ENCODE results near the gene TNFRSF13B.

The TNFRSF13B gene

GRCh38 chr17:16936536-16937310, 35.2 kb downstream of the TNFRSF13B start:
- no peak for DNase-seq

- no peak for DNase-seq
Observed at GRCh38 chr17:16935786-16936185, 36.1 kb downstream of the TNFRSF13B start.

DNA sequence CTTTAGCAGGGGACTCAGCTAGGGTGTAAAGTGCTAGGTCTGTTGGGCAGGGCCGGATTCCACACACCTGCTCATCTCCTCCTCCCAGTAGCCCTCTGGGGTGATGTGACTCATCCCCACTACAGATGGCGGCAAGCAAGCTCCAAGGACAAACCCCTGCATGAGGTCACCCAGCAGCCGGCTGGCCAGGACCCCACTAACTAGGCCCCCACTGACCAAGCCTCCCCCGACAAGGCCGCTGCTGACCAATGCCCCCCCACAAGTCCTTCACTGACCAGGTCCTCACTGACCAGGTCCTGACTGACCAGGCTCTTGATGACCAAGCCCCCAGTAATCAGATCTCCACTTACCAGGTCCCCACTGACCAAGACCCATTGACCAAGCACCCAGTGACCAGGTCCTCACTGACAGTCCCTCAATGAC, 36.7 kb downstream of the TNFRSF13B start:
- no peak for DNase-seq

DNA sequence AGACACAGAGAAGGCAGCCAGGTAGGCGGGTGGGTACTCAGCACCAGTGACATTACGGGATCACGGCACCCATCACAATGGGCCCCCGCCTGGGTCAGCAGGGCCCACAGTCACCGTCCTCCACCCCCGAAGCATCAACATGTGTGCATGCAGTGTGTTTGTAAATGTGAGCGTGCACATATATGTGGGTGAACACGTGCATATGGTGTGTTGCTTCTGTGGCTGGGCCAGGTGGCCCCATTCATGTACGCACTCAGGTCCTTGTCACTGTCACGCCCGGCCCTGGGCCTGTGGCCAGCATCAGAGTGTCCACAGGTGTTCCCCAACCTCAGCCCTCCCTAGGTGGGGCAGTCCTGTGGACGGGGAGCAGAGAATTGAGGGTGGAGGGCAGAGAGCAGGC, 37.1 kb downstream of the TNFRSF13B start:
- no peak for DNase-seq

GRCh38 chr17:16934133-16934795, 37.7 kb downstream of the TNFRSF13B start:
- DNase-seq, result no peak

DNA sequence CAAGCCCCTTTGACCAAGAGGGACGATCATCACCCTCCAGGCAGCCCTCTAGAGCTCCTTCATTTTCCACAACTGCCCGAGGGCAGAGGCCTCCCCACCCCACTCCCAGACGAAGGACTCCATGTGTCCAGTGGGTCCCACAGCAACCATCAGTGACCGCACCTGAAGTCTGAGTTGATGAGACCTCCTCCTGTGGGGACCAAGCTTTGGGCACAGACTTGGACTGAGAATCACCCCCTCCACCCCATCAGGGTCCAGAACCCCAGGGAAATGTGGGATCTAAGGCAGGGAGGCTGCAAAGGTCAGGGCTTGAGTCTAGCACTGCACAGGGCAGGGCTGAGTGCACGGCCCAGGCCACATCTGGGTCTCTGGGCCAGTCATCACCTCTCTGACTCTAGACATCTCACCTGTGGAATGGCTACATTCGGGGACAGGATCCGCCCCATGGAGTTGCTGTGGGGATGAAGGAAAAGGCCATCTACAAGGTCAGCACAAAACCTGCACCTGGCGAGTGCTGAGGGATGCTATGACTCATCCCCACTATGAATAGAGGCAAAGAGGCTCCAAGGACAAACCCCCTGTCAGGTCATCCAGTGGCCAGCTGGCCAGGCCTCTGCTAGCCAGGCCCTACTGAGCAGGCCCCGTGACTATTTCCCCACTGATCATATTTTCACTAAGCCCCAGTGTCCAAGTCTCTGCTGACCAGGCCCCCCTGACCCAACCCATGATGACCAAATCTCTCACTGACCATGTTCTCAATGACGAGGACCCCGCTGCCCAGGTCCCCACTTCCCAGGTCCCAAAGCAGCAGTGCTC, 38.4 kb downstream of the TNFRSF13B start:
- DNase-seq, result no peak

DNA sequence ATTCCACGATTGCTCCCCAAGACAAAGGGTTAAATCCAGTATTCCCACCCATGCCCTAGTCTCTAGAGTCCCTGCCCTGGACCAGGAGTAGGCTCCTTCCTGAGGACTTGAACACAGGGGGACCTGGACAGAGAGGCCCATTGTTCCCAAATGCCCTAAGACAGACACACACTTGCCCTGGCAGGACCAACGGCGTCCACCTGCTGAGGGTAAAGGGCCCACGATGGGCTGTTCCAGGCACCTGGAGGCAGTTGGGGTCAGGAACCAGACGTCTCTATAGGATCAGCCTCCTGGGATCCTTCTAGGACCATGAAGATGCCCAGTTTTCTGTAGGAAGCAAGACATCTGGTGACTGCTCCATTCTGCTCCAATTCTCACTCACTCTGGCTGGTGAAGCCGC, 39.3 kb downstream of the TNFRSF13B start:
- DNase-seq, result no peak

DNA sequence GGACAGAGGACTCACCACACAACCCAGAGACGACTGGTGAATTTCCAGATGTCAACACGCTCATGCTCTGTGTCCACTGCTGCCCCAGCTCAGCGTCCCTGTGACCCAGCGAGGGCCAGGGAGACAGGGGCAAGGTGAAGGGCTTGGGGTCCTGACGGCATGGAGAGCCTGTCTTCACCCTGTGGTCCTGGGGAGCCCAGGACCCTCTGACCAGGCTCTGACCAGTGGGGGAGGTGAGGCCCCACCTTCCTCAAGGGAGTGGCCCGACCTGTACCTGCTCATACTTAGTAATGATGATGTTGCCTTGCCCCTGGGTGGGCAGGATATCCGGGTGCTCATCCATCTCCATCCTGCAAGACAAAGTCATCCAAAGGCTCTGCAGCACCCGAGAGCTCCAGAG, 39.8 kb downstream of the TNFRSF13B start:
- no peak for DNase-seq

- DNase-seq, result no peak
Observed at GRCh38 chr17:16931318-16932060, 40.4 kb downstream of the TNFRSF13B start.

- no peak for DNase-seq
Observed at GRCh38 chr17:16930571-16931317, 41.2 kb downstream of the TNFRSF13B start.

GRCh38 chr17:16929757-16930520, 42.0 kb downstream of the TNFRSF13B start:
- DNase-seq, result no peak

GRCh38 chr17:16929035-16929680, 42.8 kb downstream of the TNFRSF13B start:
- no peak for DNase-seq

DNA sequence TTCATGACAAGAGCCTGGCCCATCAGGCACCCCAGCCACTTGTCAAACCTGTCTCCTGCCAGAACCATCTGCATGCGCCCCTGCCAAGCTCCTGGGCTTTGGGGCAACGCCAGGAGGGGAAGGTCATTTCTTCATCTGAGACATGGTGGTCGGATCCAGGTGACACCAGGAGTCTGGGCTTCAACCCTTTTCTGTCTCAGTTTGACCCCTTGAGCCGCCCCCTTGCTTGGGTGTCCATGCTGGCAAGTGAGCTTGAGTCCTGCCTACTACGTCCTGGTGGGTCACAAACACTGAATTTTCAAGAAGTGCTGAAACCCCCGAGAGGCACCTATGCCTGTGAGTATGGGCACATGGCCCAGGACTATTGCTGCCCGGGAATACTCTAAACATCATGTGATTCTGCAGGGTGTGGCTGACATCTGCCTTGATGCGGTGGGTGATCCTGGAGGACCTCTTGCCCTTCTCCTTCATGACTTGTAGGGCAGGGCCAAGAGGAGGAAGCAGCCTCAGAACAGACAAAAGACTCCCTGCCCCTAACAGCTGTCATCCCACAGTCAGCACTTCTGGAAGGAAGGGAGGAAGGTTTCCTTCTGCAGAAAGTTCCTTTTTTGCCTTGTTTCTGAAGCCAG, 43.4 kb downstream of the TNFRSF13B start:
- DNase-seq, result no peak

GRCh38 chr17:16927641-16928321, 44.1 kb downstream of the TNFRSF13B start:
- DNase-seq, result no peak

DNA sequence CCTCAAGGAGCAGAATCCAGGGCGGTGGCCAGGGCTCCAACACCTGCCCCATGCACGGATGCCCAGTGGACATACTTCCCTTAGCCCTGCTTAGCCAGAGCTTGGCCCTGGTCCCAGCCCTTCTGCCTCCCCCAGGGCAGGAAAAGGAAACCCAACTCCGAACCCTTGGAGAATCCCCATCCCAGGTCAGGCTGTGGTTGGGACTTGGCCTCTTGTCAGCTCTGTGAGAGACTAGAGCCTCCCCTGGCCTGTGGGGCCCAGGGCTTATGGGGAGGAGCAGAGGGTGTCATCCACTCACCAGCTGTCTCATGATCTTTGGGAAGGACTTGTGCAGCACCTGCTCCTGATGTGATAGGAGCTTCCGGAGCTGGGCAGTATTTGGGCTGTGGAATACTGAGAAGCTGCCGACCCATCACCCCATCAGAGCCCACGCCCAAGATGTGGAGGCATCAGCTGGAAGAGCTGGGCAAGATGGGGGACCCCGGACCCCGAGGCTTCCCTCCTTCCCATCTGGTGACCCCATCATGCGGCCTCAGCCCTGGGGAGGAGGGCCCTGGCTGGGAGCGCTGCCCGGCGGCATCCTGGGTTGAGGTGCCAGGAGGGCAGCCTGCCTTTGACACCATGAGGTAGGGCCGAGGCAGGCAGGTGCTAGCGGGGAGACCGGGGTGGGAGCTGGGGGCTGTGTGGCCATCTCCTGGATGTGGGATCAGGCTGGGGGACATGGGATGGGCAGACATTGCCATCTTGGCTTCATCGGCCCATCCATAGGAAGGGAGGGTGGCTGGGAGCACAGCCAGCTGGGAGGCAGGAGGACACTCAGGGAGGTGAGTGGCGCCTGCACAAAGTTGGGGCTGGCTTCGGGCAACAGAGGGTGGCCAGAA, 45.1 kb downstream of the TNFRSF13B start:
- DNase-seq, result no peak

- DNase-seq, result no peak
Observed at GRCh38 chr17:16926061-16926511, 45.8 kb downstream of the TNFRSF13B start.

DNA sequence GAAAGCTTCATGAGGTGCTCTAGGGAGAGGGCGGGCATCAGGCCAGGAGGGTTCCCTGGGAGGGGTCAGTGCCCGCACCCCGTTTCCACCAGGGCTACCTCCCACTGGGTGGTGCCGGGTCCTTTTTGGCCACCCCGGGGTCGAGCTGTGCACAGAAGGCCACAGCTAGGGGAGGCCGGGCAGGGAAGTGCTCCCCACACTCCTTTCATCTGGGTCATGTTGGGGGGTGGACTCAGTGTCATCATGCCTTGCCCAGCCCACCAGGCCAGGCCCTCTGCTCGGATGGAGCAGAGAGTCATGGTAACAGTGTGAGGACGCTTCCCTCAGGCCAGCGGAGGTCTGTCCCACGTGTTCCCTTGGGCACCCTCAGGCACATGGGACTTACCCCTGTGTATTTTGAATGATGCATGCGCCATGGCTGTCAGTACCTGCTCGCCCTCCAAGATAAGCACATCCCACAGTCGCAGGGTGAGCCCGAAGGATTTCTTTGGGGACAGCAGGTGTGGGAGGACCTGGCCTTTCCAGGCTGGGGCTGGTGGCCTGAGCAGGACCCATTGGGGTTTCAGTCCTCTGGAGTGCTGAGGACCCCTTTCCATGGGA, 46.4 kb downstream of the TNFRSF13B start:
- no peak for DNase-seq
